ENCODE measurements around the gene CCSER2.

- TF ChIP-seq ATF3 (IDR thresholded peaks at IDR 0.05): no peak
- TF ChIP-seq CTCF (IDR thresholded peaks at IDR 0.05 in 2 of 3, conservative IDR thresholded peaks at IDR 0.05 in 1 of 3; ENCODE audit: borderline replicate concordance in 1 of 3, insufficient read depth in 1 of 3, low read depth in 2 of 3, low read length in 2 of 3): no peak
- no peak for TF ChIP-seq TCF7L2 (IDR thresholded peaks at IDR 0.05; ENCODE audit: borderline replicate concordance, extremely low read depth, insufficient read depth, insufficient read length)
Observed at GRCh38 chr10:84484541-84484940, 156.2 kb downstream of the CCSER2 start.
